B cell (primary cell): Measurements from ENCODE around the gene PISD.

Experiments
- EZH2 ChIP-seq: IDR thresholded peaks from 2 replicates; pipeline ENCODE4 v1.6.1; 2012; ENCODE audit warnings: borderline replicate concordance, low read depth, mild to moderate bottlenecking, moderate library complexity, low read length; ENCODE audit not compliant: insufficient read depth, poor library complexity, severe bottlenecking
- TF ChIP-seq, protein P1 (sequence below): fragments of 200-600 bp; IDR thresholded peaks from one replicate; pipeline ENCODE4 v1.8.0; 2022; ENCODE audit warnings: antibody characterized with exemption, mild to moderate bottlenecking

DNA sequence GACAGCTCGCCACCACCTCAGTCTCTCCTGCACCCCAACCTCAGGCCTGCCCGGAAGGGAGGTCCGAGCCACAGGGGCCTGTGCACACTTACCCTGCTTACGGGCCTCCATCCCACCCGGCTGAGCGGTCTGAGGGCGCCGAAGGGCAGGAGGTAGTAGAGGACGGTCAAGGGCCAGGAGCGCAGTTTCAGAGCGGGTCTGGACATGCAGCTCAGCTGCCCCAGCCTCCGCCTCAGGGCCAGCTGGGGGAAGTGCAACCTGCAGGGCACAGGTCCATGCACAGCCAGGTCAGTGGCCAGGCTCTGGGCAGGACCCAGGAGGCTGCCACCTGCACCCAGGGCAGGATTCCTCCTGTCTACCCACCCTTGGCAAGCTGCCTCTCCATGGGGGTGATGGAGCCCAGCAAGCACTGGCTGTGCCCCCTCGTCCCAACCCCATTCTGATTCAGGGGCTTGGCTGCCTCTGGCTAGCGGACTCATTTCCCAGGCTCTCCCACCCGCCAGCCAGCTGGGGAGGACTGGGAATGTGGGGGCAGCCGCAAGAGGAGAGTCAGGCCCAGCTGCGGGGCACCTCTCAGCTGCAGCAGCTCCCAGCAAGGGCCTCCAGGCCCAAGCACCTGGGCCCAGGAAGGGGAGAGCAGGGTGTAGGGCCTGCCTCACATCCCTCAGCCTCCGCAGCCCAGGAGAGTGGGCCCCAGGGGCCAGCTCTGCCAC is 38.3 kb downstream of the PISD start:
- TF ChIP-seq, protein P1, sequence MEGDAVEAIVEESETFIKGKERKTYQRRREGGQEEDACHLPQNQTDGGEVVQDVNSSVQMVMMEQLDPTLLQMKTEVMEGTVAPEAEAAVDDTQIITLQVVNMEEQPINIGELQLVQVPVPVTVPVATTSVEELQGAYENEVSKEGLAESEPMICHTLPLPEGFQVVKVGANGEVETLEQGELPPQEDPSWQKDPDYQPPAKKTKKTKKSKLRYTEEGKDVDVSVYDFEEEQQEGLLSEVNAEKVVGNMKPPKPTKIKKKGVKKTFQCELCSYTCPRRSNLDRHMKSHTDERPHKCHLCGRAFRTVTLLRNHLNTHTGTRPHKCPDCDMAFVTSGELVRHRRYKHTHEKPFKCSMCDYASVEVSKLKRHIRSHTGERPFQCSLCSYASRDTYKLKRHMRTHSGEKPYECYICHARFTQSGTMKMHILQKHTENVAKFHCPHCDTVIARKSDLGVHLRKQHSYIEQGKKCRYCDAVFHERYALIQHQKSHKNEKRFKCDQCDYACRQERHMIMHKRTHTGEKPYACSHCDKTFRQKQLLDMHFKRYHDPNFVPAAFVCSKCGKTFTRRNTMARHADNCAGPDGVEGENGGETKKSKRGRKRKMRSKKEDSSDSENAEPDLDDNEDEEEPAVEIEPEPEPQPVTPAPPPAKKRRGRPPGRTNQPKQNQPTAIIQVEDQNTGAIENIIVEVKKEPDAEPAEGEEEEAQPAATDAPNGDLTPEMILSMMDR = no peak
- TF ChIP-seq EZH2 = no peak
